HT-29 (cell line): ENCODE data around the gene SLFNL1. TPM values are rescaled to one million over a fixed set of nuclear protein-coding genes. Genes with fewer than 3 reads are reported as not detected.

Experiments
- DNase-seq: peaks from one replicate; pipeline ENCODE4 v3.0.0-alpha.2; 2015; ENCODE audit warnings: low spot score
- total RNA-seq: library from RNA; depleted of rRNA; stranded (reverse); fragments of >200 nt; shearing (Covaris generic); gene quantifications from 2 replicates; pipeline ENCODE4 v1.2.3, GENCODE V29; 2014; rRNA removed

Gene SLFNL1
- 0.23 TPM in 2 replicates for total RNA-seq

DNA sequence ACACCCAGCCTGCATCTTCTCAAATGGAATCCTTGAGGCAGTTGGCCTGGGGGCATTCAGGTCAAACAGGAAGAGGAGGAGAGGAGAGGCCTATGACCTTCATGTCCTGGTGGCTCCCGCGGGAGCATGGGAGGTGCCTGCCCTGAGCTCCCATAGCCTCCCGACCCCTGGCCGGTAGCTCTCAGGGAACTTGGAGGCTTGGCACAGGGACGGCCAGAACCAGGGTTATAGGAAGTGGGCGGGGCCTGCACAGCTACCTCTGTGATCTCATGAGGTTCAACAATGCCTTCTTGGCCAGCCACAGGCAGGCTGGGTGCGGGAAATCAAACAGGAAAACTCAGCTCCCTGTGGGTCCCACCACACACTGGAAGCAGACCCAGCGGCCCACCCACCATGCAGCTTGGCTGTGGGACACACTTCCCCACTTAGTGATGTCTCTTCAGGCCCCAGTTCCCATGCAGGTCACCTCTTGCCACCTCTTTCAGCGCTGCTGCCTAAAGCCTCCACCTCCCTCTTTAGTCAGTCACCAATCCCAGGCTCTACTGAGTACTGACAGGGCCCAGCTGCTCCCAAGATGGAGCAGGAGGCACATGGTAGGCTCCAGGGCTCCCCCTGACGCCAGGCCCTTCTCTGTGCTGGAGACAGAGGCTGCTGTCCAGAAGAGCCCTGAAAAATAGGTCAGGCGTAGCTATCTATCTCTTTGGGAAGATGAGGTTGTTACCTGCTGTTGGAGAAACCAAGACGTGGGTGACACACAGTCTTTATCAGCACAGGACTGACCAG, at the start of gene SLFNL1:
TSS of gene SLFNL1 (minus strand) at position 200 of the 783 bp plus-strand sequence. CDS start 1,065 bp downstream, outside the sequence.
- DNase-seq: no peak

DNA sequence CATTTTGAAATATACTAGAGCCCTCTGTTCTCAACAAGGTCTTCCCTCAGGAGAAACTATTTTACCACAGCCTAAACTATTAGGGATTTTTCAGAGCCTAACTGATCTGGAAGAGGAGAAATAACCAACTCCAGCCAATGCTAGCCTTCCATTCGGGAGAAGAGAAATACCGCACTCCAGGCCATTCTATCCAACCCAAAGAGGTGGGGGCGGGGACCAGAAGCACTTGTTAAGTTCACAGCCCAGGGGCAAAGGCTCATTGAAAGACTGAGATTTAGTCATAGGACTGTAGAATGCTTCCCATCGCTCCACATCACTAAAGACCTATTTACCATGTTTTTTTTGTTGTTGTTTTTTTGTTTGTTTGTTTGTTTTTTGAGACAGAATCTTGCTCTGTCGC, 35.4 kb upstream of the SLFNL1 start:
- no peak for DNase-seq

DNA sequence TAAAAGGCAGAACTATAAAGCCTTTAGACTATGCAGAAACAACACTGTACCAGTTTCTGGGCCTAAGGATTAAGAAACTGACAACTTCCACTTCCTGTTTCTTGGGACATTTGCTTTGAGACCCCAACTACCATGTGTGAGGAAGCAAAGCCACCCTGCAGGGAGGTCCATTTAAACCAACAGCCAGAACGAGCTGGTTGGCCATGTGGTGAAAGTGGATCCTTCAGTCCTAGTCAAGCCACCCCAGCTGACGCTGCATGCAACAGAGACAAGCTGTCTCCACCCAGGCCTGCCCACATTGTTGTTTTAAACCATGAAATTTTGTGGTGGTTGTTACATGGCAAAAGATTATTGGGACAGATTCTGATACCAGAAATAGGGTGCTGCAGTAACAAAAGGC, 31.8 kb upstream of the SLFNL1 start:
- DNase-seq: no peak

DNA sequence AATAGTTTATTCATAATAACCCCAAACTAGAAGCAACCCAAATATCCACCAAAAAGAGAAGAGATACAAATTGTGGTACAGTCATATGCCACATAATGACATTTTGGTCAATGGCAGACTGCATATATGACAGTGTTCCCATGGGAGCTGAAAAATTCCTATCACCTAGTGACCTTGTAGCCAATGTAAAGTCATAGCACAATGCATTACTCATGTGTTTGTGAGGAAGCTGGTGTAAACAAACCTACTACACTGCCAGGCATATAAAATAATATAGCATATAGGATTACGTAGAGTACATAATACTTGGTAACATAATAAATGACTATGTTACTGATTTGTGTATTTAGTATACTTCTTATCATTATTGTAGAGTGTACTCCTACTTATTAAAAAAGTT, 29.5 kb upstream of the SLFNL1 start:
- DNase-seq: no peak

DNA sequence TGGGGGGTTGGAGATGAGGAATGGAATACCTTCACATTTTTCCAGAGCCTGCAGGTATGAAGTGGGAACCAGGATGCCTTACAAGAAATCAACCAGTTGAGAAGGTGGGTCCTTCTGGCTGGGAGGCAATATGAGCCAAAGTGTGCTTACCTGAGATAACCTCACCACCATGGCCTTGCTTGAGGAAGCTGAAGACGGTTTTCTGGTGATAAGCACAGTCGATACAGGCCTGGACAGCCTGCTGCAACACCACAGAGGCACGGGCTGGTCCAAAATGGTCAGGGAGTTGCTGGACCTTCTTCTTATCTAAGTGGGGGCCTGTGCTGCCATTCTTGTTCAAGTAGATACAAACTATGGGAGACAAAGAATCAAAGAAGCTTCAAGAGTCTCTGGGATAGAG, 27.0 kb upstream of the SLFNL1 start:
- no peak for DNase-seq

DNA sequence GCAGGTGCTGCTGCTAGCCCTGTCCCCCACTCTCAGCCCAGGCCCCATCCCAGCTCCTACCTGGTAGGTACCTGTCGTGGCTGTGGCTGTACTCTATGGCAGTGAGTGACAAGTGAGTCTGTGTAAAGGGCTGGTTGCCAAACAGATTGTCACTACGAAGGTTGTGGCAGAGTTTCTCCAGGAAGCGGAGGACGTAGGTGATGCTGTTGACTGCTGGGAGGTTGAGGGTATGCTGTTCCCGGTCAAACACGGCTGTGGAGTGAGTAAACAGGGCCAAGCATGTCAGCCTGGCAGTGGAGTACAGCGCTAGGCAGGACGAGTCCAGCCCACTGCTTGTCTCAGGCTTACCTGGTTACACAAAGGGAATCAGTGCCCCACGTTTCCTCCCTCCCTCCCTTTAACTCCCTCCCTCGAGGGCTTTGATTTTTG, 24.8 kb upstream of the SLFNL1 start:
- no peak for DNase-seq

DNA sequence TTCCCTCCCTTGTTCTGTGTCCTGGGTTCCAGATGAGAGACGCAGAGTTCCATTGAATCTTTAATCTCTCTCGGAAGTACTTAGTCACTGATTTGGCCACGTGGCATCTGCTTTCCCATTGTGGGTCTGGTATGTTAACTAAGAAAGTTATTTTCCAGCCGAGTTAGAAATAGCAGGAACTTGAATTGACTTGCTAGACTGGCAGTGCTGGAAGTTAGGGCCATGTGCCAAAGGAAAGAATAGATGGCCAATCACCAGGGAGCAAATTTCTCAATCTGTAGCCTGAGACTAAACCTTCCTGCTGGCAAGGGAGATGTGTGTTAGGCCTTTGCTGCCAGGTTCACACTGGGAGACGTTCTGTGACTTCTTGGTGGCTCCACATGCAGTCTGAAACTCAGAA, 24.2 kb upstream of the SLFNL1 start:
- no peak for DNase-seq

DNA sequence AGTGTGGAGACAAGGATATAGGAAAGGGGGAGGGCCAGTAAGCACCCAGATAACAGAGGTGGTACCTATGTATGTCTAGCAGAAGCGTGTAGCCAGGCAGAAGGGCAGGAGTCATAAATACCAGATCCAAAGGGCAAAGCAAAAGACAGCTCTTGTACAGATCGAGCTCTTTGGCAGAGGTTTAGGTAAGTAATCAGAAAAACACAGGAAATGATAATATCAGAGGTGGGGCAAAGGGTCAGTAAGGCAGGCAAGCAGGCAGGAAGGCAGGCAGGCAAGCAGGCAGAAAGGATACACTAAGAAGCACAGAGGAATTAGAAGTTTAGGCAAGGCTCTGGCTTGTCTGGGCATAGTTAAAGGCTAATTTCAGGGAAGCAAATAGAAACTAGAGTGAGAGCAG, 22.7 kb upstream of the SLFNL1 start:
- DNase-seq: no peak

DNA sequence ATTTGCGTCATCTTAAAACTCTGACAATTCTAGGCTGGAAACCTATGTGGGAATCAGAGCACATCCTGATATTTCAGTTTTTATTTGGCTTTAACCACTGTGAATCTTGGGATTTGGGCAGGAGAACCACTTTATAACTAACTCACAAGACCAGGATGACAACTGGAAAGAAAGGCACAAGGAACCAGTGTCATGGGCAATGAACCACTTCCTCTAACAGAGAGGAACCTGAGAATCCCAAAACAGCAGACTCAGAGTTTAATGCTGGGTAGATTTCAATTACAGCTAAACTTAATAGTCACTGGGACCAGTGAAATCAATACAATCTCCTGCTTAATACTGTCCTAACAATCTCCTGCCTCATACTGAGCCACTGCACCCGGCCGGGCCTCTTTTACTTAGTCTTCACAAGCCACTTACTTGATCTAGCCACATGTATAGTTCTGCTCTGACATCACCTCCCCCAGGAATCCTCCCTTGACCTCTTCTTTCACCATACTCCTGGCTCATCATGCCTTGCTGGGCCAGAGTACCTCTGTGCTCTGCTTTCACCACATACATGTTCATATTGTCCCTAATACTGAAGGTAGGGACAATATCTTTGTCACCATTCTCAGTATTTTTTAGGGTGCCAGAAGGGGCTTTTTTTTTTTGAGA, 20.2 kb upstream of the SLFNL1 start:
- DNase-seq: no peak

DNA sequence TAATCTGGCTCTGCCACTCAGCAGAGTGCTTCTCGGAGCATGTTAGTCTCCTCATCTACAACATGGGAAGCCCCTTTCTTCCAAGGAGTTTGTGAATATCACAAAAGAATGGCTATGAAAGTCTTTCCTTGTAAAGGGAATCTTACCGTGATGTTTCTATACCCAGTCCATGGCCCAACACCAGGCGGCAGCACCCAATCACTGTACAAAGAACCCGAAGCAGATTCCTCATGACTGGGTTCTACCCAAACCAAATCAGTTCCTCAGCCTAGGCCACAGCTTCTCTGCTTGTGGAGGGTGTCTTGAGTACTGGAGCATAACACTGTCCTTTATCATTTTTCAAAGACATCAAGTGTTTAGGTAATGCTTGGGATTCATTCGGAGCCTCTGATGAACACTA, 16.6 kb upstream of the SLFNL1 start:
- DNase-seq: no peak

DNA sequence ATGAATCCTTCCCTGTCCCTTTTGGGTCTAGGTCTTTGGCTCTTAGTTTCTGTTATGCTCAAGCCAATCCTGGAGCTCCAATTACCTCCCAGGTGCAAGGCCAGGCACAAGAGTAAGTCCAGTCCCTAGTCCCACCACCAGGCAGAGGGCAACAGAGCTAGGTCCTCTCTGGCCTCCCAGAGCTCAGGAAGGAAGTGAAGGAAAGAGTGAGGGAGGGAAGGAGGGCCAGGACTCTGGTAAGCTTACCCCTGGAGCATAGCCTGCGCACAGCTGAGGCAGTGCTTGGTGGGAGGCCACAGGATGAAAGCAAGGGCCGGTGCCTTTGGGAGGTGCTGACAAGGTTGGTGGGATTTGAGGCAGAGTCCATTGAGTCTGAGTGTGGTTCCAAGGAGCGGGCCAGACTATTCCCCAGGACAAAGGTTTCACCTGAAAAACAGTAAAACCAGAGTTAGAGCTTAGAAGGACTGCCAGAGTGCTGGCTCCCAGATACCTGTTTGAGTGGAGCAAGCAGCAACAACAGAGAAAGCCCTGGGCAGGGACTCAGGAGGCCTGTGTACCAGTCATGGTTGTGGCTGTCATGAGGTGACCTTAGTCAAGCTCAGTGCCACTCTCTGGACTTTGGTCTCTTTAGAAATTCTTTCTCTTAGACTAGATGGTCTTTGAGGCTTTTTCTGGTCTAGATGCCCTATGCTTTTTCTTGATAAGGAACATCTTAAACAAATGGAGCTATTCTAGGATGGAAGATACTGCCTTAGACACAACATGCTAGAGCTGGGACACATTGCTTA, 15.8 kb upstream of the SLFNL1 start:
- no peak for DNase-seq

DNA sequence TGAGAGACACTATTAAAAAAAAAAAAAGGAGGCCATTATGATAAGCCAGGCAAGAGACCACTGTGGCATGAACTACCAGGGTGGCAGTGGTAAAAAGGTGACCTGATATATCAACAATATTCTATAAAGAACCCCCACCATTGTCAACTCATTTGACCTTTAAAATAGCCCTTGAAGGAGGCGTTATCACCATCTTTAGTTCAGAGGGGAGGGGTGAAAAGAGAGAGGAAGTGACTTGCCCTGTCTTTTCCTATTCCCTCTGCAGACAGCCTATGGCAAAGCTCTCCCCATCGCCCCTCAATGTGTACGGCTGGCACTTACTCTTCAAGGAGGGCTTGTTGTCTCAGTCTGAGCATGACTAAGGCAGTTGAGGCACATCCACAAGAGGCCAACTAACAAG, 11.7 kb upstream of the SLFNL1 start:
- DNase-seq: no peak

DNA sequence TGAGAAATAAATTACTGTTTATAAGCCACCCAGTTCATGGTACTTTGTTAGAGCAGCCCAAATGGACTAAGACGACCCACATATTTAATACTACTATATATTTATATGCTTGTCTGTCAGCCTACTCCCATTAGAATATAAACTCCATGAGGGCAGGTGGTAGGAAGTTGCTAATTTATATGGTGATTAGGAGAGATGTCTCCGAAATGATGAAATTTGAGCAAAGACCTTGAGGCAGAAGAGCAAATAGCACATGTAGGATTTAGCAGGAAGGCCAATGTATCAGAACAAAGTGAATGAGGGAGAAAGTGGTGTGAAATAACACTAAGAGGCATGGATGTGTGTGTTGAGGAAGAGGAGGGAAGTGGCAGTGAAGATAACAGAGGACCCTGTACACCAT, 10.6 kb upstream of the SLFNL1 start:
- no peak for DNase-seq

DNA sequence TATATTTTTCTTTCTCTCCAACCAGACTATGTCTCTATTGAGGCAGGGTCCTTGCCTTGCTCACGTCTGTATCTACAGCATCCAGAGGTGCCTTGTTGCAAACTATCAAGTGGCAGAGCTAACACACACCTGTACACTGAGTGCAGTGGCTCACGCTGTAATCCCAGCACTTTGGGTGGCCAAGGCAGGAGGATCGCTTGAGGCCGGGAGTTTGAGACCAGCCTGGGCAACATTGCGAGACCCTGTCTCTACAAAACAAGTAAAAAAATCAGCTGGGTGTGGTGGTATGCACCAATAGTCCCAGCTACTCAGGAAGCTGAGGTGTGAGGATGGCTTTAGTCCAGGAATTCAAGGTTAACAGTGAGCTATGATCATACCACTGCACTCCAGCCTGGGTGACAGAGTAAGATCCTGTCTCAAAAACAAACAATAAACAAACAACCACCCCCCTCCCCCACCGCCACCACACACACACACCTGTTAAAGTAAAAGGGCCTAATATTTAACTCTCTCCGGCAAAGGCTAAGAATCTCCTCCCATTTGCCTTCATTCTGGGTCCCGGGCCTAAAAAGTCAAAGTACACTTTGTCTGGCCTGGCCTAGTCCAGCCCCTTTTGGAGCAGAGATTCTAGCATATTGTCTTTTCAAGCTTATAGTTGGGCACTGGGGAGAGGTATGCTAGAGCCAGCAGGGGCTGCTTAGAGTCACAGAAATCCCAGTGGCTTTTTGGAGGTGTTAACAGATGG, 9.5 kb upstream of the SLFNL1 start:
- no peak for DNase-seq

DNA sequence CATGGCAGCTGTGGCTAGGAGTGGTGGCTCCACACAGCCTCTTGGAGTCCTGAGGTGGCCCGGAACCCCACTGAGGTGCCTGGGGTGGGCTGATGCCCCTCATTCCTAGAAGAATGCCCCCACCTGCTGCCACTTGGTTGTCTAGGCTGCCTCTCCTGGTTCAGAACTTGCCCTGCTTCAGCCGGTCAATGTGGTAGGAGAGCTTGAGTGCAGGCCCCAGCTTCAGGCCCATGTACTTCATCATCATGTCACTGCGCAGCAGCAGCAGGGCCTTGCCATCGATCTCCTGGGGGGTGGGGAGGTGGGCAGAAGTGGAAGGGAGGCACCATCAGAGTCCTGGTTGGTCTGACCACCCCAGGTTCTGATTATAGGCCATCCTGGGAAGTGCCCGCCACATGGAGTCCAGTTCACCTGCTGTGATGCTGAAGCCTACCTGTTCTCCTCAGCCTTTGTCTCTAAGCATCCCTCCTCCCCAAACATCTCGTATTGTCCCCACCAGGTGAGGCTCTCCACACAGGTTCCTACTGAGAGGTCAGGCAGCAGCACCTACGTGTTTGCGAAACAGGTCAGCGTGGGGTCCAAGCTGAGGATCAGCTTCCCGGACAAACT, 6.6 kb upstream of the SLFNL1 start:
- DNase-seq: no peak

DNA sequence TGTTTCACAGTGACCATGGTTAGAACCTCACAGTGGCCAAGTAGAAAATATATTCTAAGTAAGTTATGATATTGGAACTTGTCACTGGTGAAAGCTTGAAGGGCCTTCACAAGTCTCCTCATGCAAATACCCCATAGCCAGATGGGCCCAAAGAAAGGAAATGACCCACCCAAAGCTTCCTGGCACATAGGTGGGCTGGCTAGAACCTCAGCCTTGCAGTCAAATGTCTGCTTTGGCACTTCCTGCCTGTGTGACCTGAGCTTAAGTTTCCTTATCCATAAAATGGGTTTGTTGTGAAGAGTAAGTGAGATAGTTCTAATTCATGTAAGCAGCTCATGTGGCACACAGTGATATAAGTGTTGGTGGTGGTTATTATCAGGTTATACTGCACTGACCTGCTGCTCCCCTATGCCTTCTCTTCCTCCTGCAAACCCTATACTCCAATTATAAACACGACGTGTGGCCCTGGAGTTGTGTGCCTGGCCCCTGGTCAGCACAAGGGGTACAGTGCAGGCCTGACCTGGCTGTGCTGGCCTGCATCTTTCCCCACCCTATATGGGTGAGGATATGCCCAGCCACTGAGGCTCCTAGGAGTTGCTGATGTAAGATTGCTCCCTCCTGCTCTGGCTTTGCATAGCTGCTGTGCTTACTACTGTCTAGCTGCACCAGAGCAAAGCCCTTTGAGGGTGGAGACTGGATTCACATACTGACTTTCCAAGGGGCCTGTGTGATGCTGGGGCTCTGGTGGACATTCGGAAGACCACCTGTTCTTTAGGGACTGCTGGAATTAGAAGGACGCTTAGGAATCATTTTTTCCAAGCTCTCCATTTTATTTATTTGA, 4.7 kb upstream of the SLFNL1 start:
- no peak for DNase-seq

DNA sequence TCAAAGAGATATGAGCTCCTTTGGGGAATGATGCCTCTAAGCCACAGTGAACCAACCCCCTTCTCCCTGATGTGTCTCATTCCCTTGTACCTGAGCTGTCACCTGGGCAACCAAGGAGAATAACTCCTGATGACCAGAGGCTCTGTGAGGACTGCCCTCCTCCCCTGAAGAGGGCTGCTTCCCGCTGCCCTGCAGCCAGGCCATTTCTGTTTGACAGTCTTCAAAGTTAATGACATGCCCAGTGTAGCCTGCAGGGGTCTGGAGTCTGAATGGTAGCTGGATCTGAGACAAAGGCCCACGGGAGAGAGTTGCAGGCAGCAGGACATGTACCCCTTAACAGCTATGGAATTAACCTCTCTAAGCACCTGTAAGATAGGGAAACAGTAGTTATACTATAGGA, 3.4 kb upstream of the SLFNL1 start:
- no peak for DNase-seq

DNA sequence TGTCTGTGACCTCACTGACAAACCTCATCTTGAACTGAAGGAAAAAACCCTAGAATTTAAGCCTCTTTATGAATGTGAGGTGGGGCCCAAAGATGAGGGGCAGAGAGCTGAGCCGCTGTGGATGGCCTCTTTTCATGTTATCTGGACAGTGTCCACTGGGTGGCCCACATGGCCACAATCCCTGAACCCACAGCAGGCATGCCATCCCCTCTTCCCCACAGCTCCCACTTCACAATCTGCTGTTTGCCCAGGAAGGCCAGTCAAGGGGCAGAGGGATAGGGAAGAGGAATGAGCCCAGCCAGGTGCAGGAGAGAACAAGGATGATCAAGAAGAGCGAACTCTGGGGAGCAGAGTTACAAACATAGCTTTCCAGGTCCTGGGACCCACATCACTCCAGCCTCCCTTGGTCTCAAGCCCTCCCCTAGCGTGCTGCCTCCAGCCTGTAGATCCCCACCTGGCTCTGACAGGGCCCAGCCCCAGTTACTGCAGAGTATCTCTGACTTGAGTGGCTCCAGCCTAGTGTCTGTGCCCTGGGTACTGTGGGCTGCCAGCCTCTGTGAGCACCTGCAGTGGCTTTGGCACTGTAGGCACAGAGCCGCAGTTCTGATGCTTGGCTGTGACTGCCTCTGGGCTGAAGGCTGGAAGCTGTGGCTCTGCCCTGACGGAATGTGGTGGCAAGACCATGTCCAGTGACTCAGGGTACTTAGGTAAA, 1.9 kb upstream of the SLFNL1 start:
- DNase-seq: peak; percentile 30

DNA sequence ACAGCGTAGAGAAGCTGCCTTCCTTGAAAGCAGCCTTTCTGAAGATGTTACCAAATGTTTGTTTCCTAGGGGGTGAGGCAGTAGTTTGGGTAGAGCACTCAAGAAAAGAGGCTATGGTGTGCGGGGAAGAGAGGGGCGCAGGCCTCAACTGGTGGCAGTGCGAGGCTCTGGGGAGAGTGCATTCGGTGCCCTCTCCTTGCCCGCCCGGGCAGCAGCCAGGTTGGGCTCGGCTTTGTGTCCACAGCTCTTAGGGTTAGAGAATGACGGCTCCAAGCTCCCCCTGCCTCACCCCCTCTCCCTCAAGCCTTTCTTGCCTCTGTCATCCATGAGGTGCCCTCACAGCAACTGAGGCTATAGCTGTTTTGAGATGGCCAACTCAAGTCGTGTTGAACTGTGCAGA, 899 bp upstream of the SLFNL1 start:
- DNase-seq: no peak

DNA sequence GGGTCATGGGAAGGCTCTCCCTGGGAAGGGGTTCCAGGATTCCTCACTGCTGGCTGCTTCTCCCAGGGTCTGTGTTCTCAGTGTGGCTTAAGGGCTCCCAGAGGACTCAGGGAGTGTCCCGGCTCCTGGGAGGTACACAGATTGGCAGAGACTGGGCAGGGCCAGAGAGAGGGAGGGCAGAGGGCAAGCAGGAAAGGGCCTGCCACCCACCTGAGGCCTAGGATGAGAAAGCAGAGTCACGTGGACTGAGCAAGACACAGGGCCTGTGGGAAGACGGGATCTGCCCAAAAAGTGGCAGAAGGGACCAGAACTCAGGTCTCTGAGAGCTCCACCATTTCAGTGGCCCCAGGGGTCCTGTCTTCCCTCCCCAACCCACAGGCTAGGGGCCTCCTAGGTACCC, 871 bp downstream of the SLFNL1 start:
- DNase-seq: no peak
